Measurements from ENCODE around the gene ZSCAN5A. TPM values are rescaled to one million over a fixed set of nuclear protein-coding genes. Genes with fewer than 3 reads are reported as not detected.

ZSCAN5A gene
- total and polyA plus RNA-seq, 9 of the 15 experiments (the other 6 are each of a cell fraction or from before 2014, with no cell fraction given), result 5.8 to 15.3 (median 11.8) TPM

GRCh38 chr19:56315077-56315828 lies 614 bp upstream of the ZSCAN5A start (continued):
- TF ChIP-seq ID3 (CRISPR knock-in tag; IDR thresholded peaks at IDR 0.05) (no peak), ID3 (tag; IDR thresholded peaks at IDR 0.05) (no peak), RBM22 (IDR thresholded peaks at IDR 0.05; ENCODE audit: low read depth, low read length, poor library complexity, severe bottlenecking) (no peak), GATAD2A (IDR thresholded peaks at IDR 0.05) (no peak), PCBP2 (IDR thresholded peaks at IDR 0.05; ENCODE audit: low read depth, low read length, poor library complexity, severe bottlenecking) (no peak), TAF1 (IDR thresholded peaks at IDR 0.05; ENCODE audit: control insufficient read depth, extremely low read depth, insufficient read depth, low read length, severe bottlenecking) (no peak), ADNP (tag; IDR thresholded peaks at IDR 0.05) (no peak), NEUROD1 (IDR thresholded peaks at IDR 0.05; ENCODE audit: borderline replicate concordance, low read depth, low read length, partially characterized antibody) (no peak), BCL6 (CRISPR knock-in tag; IDR thresholded peaks at IDR 0.05) (no peak), STAT5A (IDR thresholded peaks at IDR 0.05; ENCODE audit: borderline replicate concordance, low read length) (no peak), ERF (CRISPR knock-in tag; IDR thresholded peaks at IDR 0.05) (no peak), HDAC8 (tag; IDR thresholded peaks at IDR 0.05) (no peak), FOSL1 (tag; conservative IDR thresholded peaks at IDR 0.05) (no peak; the same call in 1 of the 2 replicates), ZNF586 (CRISPR knock-in tag; conservative IDR thresholded peaks at IDR 0.05) (no peak), ZNF668 (CRISPR knock-in tag; IDR thresholded peaks at IDR 0.05) (no peak), ETV1 (tag; conservative IDR thresholded peaks at IDR 0.05; ENCODE audit: low read depth) (no peak; the same call in 1 of the 2 replicates), KAT8 (IDR thresholded peaks at IDR 0.05; ENCODE audit: low read depth) (no peak), RBM15 (IDR thresholded peaks at IDR 0.05; ENCODE audit: insufficient read depth, low read length) (no peak), ZBTB5 (IDR thresholded peaks at IDR 0.05) (no peak), NFE2 (IDR thresholded peaks at IDR 0.05; ENCODE audit: low read depth) (no peak), MYNN (IDR thresholded peaks at IDR 0.05) (peak; percentile 28; the same call in 1 of the 2 replicates), MYNN (CRISPR knock-in tag; IDR thresholded peaks at IDR 0.05) (no peak), NR3C1 (CRISPR knock-in tag; IDR thresholded peaks at IDR 0.05) (no peak)
- TF ChIP-seq, protein P1, sequence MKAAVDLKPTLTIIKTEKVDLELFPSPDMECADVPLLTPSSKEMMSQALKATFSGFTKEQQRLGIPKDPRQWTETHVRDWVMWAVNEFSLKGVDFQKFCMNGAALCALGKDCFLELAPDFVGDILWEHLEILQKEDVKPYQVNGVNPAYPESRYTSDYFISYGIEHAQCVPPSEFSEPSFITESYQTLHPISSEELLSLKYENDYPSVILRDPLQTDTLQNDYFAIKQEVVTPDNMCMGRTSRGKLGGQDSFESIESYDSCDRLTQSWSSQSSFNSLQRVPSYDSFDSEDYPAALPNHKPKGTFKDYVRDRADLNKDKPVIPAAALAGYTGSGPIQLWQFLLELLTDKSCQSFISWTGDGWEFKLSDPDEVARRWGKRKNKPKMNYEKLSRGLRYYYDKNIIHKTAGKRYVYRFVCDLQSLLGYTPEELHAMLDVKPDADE (conservative IDR thresholded peaks at IDR 0.05; ENCODE audit: control insufficient read depth, low read depth, low read length), result peak; percentile 68; the same call in 1 of the 2 replicates
- TF ChIP-seq, protein P2, sequence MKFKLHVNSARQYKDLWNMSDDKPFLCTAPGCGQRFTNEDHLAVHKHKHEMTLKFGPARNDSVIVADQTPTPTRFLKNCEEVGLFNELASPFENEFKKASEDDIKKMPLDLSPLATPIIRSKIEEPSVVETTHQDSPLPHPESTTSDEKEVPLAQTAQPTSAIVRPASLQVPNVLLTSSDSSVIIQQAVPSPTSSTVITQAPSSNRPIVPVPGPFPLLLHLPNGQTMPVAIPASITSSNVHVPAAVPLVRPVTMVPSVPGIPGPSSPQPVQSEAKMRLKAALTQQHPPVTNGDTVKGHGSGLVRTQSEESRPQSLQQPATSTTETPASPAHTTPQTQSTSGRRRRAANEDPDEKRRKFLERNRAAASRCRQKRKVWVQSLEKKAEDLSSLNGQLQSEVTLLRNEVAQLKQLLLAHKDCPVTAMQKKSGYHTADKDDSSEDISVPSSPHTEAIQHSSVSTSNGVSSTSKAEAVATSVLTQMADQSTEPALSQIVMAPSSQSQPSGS (CRISPR knock-in tag; IDR thresholded peaks at IDR 0.05), result no peak

All from K562 (cell line).